ENCODE data around the gene PPIL6. TPM values are rescaled to one million over a fixed set of nuclear protein-coding genes. Genes with fewer than 3 reads are reported as not detected.

PPIL6 gene
- 1.7 and 2.3 TPM in 2 replicates for total RNA-seq

GRCh38 chr6:109440331-109441068 lies at the start of gene PPIL6, which contains the start of gene SMPD2:
TSS of gene PPIL6 (minus strand) at chr6:109440628. CDS start at chr6:109440590, 38 bp downstream.
TSS of gene SMPD2 (plus strand) at chr6:109440724. CDS start at chr6:109441122, 398 bp downstream.

GRCh38 chr6:109482905-109483734 lies 42.7 kb upstream of the PPIL6 start, which contains the start of gene ZBTB24:
TSS of gene ZBTB24 (minus strand) at chr6:109483219. CDS start at chr6:109482026, 1,193 bp downstream.

GRCh38 chr6:109455437-109456110 lies 15.1 kb upstream of the PPIL6 start, which contains the start of gene MICAL1:
TSS of gene MICAL1 (minus strand) at chr6:109455772. CDS start at chr6:109454196, 1,576 bp downstream.

GRCh38 chr6:109381747-109382575 lies 58.5 kb downstream of the PPIL6 start, which contains the start of gene CD164:
TSS of gene CD164 (minus strand) at chr6:109382467. CDS start at chr6:109382378, 89 bp downstream.

Other genes starting within 250 kb of the PPIL6 start
- 119 and 212 TPM in 2 replicates for gene CD164, start 58.2 kb downstream of the PPIL6 start, total RNA-seq
- 7.8 and 9.4 TPM in 2 replicates for gene SMPD2, start 96 bp upstream of the PPIL6 start, total RNA-seq
- 12.3 and 32.5 TPM in 2 replicates for gene MICAL1, start 15.1 kb upstream of the PPIL6 start, total RNA-seq
- 6.2 and 8.1 TPM in 2 replicates for gene ZBTB24, start 42.6 kb upstream of the PPIL6 start, total RNA-seq

All from epithelial cell of umbilical artery (primary cell).